HG03280 (cell line): ENCODE results near the gene RHOBTB3.
"Not testable (repeated sequence)": the region's sequence is repeated elsewhere in the genome, so short reads cannot be mapped to it uniquely, and the experiment has no call there.

Experiments used
- ATAC-seq: cut with Tn5 transposase; IDR thresholded peaks from one replicate; pipeline ENCODE4 v1.9.1; 2021; ENCODE audit warnings: mild to moderate bottlenecking, moderate library complexity; ENCODE audit not compliant: unreplicated experiment

The RHOBTB3 gene, protein sequence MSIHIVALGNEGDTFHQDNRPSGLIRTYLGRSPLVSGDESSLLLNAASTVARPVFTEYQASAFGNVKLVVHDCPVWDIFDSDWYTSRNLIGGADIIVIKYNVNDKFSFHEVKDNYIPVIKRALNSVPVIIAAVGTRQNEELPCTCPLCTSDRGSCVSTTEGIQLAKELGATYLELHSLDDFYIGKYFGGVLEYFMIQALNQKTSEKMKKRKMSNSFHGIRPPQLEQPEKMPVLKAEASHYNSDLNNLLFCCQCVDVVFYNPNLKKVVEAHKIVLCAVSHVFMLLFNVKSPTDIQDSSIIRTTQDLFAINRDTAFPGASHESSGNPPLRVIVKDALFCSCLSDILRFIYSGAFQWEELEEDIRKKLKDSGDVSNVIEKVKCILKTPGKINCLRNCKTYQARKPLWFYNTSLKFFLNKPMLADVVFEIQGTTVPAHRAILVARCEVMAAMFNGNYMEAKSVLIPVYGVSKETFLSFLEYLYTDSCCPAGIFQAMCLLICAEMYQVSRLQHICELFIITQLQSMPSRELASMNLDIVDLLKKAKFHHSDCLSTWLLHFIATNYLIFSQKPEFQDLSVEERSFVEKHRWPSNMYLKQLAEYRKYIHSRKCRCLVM

GRCh38 chr5:95730730-95731570 lies at the start of gene RHOBTB3:
TSS of gene RHOBTB3 (plus strand) at chr5:95731336. CDS start at chr5:95731683, 347 bp downstream.
- ATAC-seq = peak; percentile 53

DNA sequence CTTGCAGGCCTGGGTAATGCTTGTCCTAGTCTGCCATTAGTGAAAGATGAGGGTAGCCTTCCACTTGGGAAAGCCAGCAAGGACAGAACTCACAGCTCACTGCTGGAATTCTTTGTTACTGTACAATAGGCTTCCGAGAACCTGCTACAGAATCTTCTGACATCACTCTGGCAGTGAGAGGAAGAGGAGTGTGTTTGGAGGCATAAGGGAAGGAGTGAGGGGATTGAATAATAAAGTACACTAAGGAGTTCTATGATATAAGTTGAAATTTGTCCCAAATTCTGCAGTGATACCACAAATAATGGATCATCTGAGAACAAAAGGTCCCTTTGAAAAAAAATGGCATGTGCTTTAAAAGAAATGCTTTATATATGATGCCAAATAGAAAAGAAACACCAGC lies 48.2 kb upstream of the RHOBTB3 start, which contains the start of gene SPATA9:
TSS of gene SPATA9 (minus strand) at position 101 of the 400 bp plus-strand sequence. CDS start 137 bp downstream, outside the sequence.
- ATAC-seq = no peak

DNA sequence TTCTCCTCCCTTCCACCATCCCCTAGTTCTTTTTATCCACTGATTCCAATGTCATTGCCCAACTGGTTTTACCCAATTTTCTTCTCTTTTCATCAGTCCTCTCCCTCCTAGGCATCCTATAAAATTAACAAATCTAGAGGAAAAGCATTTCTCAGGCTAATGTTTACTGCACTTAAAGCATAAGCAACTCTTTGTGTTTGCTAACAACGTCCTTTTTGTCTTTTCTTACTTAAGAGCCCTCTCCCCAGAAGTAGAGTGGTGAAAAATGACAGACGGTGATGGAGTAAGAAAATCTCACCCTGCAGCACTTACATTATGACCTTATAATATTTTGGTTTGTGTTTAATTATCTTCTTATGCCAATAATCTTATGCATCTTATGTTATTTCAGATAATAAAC lies 46.8 kb upstream of the RHOBTB3 start:
- no peak for ATAC-seq

GRCh38 chr5:95686651-95687050 lies 44.5 kb upstream of the RHOBTB3 start:
- no peak for ATAC-seq

- no peak for ATAC-seq
Observed at GRCh38 chr5:95689680-95690079, 41.5 kb upstream of the RHOBTB3 start.

- no peak for ATAC-seq
Observed at GRCh38 chr5:95690333-95690732, 40.8 kb upstream of the RHOBTB3 start.

DNA sequence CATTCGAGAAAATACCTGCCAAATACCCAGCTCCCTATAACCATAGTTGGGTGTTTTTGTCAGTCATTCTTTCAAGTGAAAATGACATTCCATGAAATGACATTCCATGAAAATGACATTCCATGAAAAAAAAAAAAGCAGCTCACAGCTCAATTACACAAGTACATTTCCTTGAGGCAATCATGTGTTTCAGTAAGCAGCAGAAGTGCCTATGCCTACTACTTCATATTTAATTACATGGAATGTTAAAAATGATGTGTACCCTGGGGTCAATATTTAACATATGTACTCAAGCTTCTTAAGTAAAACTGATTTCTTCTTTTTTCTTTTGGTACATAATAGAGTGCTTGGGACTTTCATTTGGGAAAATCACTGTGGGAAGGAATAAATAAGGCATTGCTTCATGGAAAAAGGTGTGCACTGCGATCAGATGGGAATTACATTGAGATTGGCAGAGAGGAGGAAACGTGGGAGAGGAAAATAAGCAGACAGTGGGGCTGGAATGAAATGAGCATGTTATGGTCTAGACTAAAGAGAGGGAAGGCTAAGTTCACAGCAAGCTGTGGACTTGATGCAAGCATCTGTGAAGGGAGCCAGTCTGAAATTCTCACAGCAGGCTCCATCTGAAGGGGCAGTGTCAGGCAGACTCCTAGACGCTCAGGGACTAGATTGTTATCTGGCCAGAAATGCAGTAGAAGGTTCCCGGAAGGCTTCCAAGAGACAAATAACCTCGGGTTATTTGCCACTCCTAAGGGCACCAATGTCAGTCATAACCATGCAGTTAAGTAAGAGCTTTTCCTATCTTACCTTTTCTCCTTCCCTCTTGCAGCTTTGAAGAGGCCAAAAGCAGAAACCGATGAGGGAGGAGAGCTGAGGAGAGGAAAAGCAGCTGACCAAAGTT lies 33.1 kb upstream of the RHOBTB3 start:
- ATAC-seq = no peak

GRCh38 chr5:95699337-95699736 lies 31.8 kb upstream of the RHOBTB3 start:
- ATAC-seq = no peak

DNA sequence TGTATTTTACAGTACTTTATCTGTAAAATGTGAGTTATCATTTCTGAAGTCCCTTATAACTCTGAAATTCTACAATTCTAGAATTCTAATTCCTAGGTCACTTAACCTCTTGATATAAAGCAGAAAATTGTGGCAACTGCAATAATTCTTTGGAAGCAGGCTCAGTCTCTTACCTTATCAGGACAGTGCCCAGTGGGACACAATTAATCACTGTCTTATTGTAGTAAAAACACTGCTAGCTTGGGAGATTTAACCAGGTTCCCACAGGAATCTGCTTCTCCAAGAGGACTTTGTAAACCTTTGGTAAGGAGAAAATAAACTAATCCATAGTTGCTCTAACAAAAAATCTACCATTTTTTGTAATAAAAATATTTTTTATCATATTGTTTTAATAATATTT lies 30.1 kb upstream of the RHOBTB3 start:
- ATAC-seq = no peak

DNA sequence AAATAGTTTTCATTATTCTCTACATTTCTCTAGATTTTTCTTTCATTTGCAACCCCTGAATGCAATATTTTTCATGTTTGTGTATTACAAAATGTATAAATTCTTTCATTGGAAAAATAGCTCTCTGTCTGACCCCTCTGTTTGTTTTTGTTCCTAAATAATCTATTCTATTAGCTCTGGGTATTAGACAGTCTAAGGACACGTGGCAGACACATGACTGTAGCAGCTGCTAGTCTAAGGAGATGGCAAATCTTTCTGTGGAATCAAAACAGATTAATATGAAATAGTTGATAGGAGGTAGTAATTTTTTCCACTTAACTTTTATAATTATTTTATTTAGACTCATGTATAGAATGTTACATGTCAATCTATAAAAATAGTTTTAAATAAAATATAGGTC lies 27.0 kb upstream of the RHOBTB3 start:
- no peak for ATAC-seq

- ATAC-seq = not testable (repeated sequence)
Observed at GRCh38 chr5:95706196-95706595, 24.9 kb upstream of the RHOBTB3 start.

DNA sequence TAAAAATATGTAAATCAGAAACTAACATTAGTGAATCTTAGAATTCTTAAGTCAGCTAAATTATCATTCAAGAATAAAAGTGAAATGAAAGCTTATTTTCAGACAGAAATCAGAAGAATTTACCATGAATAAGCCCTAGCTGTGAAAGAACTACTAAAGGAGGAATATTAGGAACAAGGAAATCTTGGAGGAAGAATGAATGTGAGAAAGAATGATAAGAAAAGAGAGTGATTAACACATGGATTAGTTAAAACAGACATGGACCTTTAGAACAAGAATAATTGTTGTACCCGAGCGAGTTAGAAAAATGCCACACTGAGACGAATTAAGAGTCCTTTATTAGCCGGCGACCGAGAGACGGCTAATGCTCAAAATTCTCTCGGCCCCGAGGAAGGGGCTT lies 24.1 kb upstream of the RHOBTB3 start:
- no peak for ATAC-seq

DNA sequence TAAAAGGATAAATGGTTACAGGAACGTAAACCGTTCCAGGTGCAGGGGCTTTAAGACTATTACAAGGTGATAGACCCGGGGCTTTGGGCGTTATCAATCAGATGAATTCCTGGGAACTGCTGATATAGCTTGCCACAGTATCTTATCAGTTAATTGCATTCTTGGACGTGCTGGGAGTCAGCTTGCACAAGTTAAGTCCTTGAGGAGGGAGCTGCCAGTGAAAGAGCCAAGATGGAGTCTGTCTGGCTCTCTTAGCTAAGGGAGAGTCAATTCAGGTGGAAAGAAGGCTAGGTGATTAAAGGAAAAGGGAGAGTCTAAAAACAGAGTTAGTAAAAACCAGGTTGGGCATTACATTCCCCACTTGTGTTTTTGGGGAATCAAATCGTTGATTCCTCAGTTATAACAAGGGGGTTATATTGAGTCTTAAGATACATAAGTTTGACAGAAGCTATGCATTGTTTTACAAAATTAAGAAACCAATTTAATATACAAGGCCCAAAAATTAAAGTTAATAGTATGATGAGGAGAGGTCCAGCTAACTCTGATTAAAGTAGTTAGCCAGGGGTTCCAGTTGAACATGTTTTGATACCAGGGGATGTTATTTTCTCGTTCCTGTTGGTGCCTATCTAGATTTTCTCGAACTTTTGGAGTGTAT lies 23.5 kb upstream of the RHOBTB3 start:
- not testable (repeated sequence) for ATAC-seq

DNA sequence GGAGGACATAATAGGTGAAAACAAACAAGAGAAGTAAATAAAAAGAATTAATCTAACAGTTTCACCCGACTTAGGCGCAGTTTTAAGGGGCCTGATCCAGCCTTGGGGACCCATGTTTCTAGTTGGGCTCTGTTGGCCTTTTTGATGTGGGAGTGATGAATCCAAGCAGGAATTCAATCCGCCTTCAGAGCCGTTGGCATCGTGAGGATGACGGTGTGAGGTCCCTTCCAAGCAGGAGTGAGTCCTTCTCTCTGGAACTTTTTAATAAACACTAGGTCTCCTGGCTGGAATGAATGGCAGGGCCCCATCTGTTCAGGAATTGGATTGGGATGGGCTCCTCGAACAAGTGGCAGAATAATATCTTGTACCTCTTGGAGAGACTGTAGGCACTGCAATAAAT lies 22.3 kb upstream of the RHOBTB3 start:
- ATAC-seq = no peak

- no peak for ATAC-seq
Observed at GRCh38 chr5:95709967-95710650, 21.0 kb upstream of the RHOBTB3 start.

GRCh38 chr5:95710651-95711500 lies 20.3 kb upstream of the RHOBTB3 start:
- ATAC-seq = not testable (repeated sequence)

DNA sequence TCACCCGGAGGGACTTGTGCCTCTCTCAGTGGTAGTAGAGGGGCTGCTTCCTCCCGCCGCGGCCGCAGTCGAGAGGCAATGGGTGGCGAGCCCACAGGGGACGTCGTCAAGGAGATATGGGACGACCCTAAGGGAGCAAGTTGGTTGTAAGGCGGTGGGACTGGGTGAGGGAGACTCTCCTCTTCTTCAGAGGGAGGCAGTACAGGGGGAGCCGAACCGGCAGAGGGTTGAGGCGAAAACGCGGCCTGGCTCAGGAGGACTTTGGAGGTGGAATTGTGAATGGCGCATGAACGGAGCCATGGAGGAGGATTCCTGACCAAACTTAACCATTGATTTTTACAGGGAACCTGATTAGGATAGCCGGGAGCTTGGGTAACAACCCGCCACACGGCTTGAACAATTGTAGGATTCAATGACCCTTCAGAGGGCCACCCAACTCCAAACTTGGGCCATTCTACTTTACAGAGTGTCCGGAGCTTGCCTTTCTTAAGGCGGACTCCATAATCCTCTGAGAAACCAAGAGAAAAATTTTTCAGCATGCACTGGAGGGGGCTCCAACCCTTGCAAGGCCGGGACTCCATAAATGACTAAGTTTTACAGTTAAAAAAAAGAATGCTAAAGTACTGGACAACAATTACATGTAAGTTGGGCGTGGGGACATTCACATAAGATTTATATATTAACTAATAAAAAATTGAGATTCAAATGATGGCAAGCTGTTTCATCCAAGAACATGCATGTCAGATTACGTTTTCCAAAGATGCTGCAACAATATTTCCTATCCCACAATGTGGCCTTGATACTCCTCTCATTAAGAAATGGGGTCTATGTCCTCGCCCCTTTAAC lies 19.4 kb upstream of the RHOBTB3 start:
- ATAC-seq = no peak
